OCI-LY1 (cell line): ENCODE results near the gene RBSN.

Experiments
- H2AFZ ChIP-seq: fragments of 200-600 bp; sonication (generic), shearing (Covaris generic); 2 replicates; pipeline ENCODE4 v1.6.0; 2014; ENCODE audit warnings: antibody characterized with exemption, mild to moderate bottlenecking, low read length
- H3F3A ChIP-seq: fragments of 200-600 bp; sonication (generic), shearing (Covaris generic); 2 replicates; pipeline ENCODE4 v1.6.0; 2014; ENCODE audit warnings: mild to moderate bottlenecking, antibody characterized with exemption, low read length, moderate library complexity; ENCODE audit not compliant: insufficient read depth
- H3K27ac ChIP-seq: fragments of 200-600 bp; sonication (generic); 2 replicates; pipeline ENCODE4 v1.5.1; 2014; ENCODE audit warnings: low read length, mixed run types, mild to moderate bottlenecking, low read depth; ENCODE audit not compliant: poor library complexity, severe bottlenecking
- H3K27me3 ChIP-seq: fragments of 200-600 bp; sonication (generic); 2 replicates; pipeline ENCODE4 v1.6.0; 2014; ENCODE audit warnings: antibody characterized with exemption, mild to moderate bottlenecking, low read length, moderate library complexity; ENCODE audit not compliant: insufficient read depth
- H3K36me3 ChIP-seq: fragments of 200-600 bp; sonication (generic); 2 replicates; pipeline ENCODE4 v1.6.1; 2014; ENCODE audit warnings: mild to moderate bottlenecking, antibody characterized with exemption, low read length, moderate library complexity, mixed read lengths; ENCODE audit not compliant: insufficient read depth
- H3K4me1 ChIP-seq: fragments of 200-600 bp; sonication (generic); 2 replicates; pipeline ENCODE4 v1.5.1; 2014; ENCODE audit warnings: mild to moderate bottlenecking, low read length, moderate library complexity; ENCODE audit not compliant: insufficient read depth, severe bottlenecking
- H3K4me2 ChIP-seq: fragments of 200-600 bp; sonication (generic), shearing (Covaris generic); 2 replicates; pipeline ENCODE4 v1.6.1; 2014; ENCODE audit warnings: low read length
- H3K4me3 ChIP-seq: fragments of 200-600 bp; sonication (generic); 2 replicates; pipeline ENCODE4 v1.5.1; 2014; ENCODE audit warnings: low read length, low read depth, mild to moderate bottlenecking, mixed read lengths; ENCODE audit not compliant: poor library complexity, severe bottlenecking
- H3K79me2 ChIP-seq: fragments of 200-600 bp; shearing (Covaris generic); 2 replicates; pipeline ENCODE4 v1.6.1; 2016; ENCODE audit warnings: mixed run types, low read length, mixed read lengths; ENCODE audit not compliant: insufficient read depth
- H3K9ac ChIP-seq: fragments of 200-600 bp; sonication (generic), shearing (Covaris generic); 2 replicates; pipeline ENCODE4 v1.6.1; 2014; ENCODE audit warnings: mild to moderate bottlenecking, low read length, mixed read lengths
- H3K9me2 ChIP-seq: fragments of 200-600 bp; sonication (generic), shearing (Covaris generic); 2 replicates; pipeline ENCODE4 v1.6.1; 2014; ENCODE audit warnings: low read depth, mild to moderate bottlenecking, low read length, mixed read lengths
- H3K9me3 ChIP-seq: fragments of 200-600 bp; shearing (Covaris generic); 2 replicates; pipeline ENCODE4 v1.6.1; 2014; ENCODE audit warnings: low read length, mixed read lengths
- H4K20me1 ChIP-seq: fragments of 200-600 bp; sonication (generic), shearing (Covaris generic); 2 replicates; pipeline ENCODE4 v1.6.0; 2016; ENCODE audit warnings: mild to moderate bottlenecking, low read length; ENCODE audit not compliant: insufficient read depth
- CTCF ChIP-seq: fragments of 200-600 bp; sonication (generic), shearing (Covaris generic); IDR thresholded peaks from 2 replicates; pipeline ENCODE4 v1.5.1; 2017; ENCODE audit warnings: mild to moderate bottlenecking, antibody characterized with exemption, low read length, moderate library complexity, mixed read lengths
- EZH2 ChIP-seq: fragments of 200-600 bp; sonication (generic), shearing (Covaris generic); IDR thresholded peaks from 2 replicates; pipeline ENCODE4 v1.8.0; 2017; ENCODE audit warnings: borderline replicate concordance, mixed run types, mild to moderate bottlenecking, antibody characterized with exemption, low read length, moderate library complexity, mixed read lengths

RBSN gene

DNA sequence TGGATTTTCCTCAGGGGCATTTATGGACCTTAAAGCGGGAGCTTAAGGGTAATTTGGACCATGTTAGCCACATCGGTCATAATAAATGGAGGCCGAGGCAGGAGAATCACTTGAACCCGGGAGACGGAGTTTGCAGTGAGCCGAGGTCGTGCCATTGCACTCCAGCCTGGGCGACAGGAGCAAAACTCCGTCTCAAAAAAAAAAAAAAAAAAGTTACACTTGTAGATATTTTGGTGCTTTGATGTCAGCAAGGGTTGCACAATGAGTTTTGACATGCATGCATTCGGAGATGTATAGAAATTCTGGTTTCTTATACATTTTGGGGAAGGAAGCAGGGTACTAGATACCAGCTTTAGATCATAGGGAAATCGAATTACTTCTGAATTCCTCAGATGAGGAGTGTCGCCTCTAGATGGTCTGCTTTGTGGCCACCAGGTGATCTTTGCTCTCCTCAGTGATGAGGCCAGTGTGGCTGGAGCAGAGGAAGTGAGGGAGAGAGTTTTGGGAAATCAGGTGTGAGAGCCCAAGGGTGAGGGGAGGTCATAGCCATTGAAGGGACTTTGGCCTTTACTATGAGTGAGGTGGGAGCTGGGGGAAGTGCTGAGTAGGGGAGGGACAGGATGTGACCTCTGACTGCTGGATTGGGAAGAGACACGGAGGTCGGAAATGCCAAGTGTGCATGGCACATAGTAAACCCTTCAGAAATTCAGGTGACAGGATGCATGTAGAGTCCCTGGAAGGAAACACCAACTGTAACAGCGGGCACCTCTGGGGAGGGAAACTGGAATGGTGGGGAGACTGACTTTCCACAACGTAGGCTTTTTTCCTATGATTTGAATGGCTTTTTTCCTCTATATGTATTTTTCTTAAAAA lies 8.4 kb upstream of the RBSN start:
- Histone ChIP-seq H3K27me3 (peaks cover 6% of the 10 kb centered on the region), H3K36me3 (no peaks in the 10 kb centered on the region), H3K9me3 (no peaks in the 10 kb centered on the region), H3K4me3 (no peak overlapping the region), H3F3A (no peaks in the 10 kb centered on the region), H3K4me1 (peaks cover 3% of the 10 kb centered on the region), H3K79me2 (no peaks in the 10 kb centered on the region), H3K9ac (no peak overlapping the region), H3K9me2 (no peaks in the 10 kb centered on the region), H3K4me2 (no peak overlapping the region), H4K20me1 (no peaks in the 10 kb centered on the region), H2AFZ (no peak overlapping the region), H3K27ac (no peak overlapping the region)
- TF ChIP-seq CTCF (no peak), EZH2 (no peak)

- no peak overlapping the region for H2AFZ ChIP-seq
These were observed 3.9 kb upstream of the RBSN start for GRCh38 chr3:15102836-15103235.

DNA sequence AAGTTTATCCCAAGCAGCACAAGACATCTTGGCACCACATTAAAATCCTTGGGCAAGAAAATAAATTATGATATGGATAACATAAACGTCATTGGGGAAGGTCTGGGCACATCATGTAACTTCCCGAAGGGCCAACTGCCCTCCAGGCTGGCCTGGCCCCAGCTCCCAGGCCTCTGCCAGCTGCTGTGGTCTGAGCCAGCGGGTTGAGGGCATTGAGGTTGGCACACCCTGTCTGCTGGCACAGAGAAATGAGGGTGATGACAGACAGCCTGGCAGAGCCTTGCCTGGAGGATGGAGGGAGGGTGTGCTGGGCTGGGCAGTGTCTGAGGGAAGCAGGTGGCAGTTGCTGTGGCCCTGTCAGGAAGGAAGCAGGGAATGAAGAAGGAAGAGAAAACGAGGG lies 3.3 kb upstream of the RBSN start:
- Histone ChIP-seq H3K4me3 (no peak overlapping the region), H3K27ac (no peak overlapping the region)

More at GRCh38 chr3:15102836-15103235, 3.9 kb upstream of the RBSN start:
- TF ChIP-seq CTCF: no peak
- TF ChIP-seq EZH2: no peak
- Histone ChIP-seq H3K79me2 (no peaks in the 10 kb centered on the region; the same call in 1 of the 2 replicates), H4K20me1 (no peaks in the 10 kb centered on the region), H3K27ac (no peak overlapping the region), H3K36me3 (no peaks in the 10 kb centered on the region), H3K9ac (no peak overlapping the region), H3K27me3 (peaks cover 6% of the 10 kb centered on the region), H3K9me2 (no peaks in the 10 kb centered on the region), H3K4me3 (no peak overlapping the region), H3K4me1 (peaks cover 13% of the 10 kb centered on the region), H3K9me3 (no peaks in the 10 kb centered on the region), H3F3A (no peaks in the 10 kb centered on the region), H3K4me2 (no peak overlapping the region)

More for the DNA sequence above, 3.3 kb upstream of the RBSN start:
- H4K20me1 ChIP-seq: no peaks in the 10 kb centered on the region
- H3K4me1 ChIP-seq: peaks cover 17% of the 10 kb centered on the region
- H3K9me2 ChIP-seq: no peaks in the 10 kb centered on the region
- no peak overlapping the region for H3K9ac ChIP-seq
- H3K36me3 ChIP-seq: no peaks in the 10 kb centered on the region
- peaks cover under 1% of the 10 kb centered on the region; the same call in 1 of the 2 replicates for H3K27me3 ChIP-seq
- no peak overlapping the region for H2AFZ ChIP-seq
- TF ChIP-seq EZH2 (no peak), CTCF (no peak)
- H3K4me2 ChIP-seq: no peak overlapping the region
- H3K9me3 ChIP-seq: no peaks in the 10 kb centered on the region
- peaks cover 3% of the 10 kb centered on the region; the same call in 1 of the 2 replicates for H3K79me2 ChIP-seq
- no peaks in the 10 kb centered on the region for H3F3A ChIP-seq
